NCI-H2227 (cell line): ENCODE results near the gene STAT5B.
"Not testable (repeated sequence)": the region's sequence is repeated elsewhere in the genome, so short reads cannot be mapped to it uniquely, and the experiment has no call there.

Experiments
- DNase-seq: peaks from one replicate; lab custom pipeline; 2025; ENCODE audit not compliant: unreplicated experiment; lab: John Stamatoyannopoulos, UW

Gene STAT5B

GRCh38 chr17:42197564-42198156 lies 78.5 kb downstream of the STAT5B start:
- no peak for DNase-seq

DNA sequence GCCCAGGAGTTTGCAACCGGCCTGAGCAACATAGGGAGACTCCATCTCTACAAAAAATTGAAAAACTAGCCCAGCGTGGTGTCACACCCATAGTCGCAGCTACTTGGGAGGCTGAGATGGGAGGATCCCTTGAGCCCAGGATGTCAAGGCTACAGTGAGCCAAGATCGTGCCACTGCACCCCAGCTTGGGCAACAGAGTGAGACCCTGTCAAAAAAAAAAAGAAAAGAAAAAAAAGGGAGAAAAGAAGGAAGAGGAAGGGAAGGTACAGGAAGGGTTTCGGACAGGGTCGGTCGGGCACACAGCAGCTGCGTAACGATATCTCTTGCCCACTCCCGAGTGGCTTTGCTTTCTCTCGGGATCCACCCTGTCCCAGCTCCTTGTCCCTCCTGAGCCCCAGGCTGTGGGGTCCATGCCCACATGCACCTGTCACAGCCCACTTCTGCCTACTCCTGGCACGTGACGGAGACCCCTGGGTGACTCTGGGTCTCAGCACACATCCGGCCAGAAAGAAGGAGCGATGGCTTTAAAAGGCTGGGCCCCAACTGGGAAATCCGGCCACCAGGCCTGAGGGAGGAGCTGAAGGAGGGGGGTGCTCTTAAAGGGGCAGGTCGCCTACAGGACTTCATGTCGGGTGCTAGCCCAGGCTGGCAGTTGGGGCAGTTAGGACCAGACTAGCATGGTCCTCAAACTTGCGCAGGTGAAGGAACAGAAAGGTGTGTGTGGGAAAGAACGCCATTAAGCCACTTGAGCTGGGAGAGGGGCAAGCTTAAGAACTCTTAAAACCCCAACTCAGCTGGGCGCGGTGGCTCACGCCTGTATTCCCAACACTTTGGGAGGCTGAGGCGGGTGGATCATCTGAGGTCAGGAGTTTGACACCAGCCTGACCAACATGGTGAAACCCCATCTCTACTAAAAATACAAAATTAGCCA lies 82.0 kb downstream of the STAT5B start, which contains the start of gene GHDC:
TSS of gene GHDC (minus strand) at position 526 of the 931 bp plus-strand sequence. CDS start 913 bp downstream, outside the sequence.
- DNase-seq: peak; percentile 82

GRCh38 chr17:42193216-42193968 lies 82.8 kb downstream of the STAT5B start:
- no peak for DNase-seq

DNA sequence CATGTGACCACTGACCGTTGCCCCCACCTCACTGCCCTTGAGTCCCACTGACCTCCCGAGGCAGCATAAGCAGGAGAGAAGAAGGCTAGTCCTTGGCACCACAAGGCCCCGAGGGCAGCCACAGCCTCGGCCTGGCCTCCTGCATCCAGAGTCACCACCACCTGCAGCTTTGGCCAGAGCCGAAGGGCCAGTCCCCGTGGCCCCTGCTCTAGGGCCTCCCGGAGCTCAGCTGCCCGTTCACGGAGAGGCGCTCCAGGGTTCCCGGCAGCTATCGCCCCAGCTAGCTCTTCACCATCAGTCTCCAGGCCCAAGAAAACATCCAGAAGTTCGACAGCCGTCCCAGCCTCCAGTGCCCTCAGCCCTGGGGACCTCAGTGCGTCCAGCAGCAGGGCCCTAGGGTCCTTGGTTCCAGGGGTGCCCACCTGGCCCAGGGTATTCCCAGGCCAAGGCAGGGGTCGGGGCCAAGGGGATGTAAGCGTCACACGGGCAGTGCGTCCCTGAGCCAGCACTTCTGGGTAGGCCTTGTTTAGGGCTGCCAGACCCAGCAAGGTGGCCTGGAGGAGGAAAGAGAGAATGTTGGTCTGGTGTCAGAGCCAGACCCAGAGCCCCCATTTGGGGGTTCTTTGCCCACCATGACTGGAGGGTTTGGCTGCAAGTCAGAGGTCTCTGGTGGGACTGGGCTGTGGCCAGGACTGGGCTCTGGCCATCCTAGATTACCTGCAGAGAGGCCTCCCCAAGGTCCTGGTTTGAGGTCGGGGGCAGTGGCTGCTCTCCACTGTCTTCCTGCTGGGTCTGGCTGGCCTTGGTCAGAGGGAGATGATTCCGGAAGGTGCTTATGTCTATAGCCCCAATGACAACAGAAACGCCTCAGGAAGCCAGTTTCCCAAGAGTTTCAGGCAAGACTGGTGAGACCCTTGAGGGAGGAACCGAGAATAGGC lies 83.7 kb downstream of the STAT5B start:
- no peak for DNase-seq

GRCh38 chr17:42191275-42191608 lies 84.9 kb downstream of the STAT5B start:
- no peak for DNase-seq

DNA sequence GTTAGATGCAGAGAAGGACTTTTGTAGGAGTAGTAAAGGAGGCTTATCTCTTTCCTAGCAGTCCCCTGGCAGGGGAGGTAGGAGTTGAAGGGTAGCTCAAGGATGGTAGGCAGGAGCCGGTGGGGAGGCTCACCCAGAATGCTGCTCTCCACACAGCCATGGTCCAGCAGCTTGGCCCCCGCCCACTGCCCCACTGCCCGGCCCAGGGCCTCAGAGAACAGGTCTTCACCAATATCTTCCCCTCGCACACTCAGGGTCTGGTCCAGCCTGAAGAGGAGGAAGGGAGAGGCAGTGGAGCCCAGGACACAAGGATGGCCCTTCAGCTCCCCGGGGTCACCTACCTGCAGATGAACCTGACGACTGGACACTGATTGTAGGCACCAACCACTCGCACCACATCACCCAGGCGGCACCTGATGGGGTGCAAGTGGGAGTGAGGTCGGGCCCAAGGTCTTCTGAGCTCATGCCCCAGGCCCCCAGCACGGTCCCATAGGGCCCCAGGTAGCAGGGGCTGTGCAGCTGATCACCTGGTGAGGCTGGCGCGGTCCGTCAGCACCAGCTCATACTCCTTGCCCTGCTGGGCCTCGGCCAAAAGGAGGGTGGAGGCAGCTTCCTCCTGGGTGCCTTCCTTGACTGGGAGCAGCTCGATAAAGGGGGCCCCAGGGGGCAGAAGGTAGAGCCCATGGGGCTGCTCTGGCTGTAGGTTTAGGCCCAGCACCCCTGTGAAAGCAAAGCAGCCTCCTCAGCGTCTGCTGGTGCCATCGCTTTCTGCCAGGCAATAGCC lies 85.5 kb downstream of the STAT5B start:
- DNase-seq: no peak

- no peak for DNase-seq
These were observed 86.6 kb downstream of the STAT5B start for GRCh38 chr17:42189651-42189965.

DNA sequence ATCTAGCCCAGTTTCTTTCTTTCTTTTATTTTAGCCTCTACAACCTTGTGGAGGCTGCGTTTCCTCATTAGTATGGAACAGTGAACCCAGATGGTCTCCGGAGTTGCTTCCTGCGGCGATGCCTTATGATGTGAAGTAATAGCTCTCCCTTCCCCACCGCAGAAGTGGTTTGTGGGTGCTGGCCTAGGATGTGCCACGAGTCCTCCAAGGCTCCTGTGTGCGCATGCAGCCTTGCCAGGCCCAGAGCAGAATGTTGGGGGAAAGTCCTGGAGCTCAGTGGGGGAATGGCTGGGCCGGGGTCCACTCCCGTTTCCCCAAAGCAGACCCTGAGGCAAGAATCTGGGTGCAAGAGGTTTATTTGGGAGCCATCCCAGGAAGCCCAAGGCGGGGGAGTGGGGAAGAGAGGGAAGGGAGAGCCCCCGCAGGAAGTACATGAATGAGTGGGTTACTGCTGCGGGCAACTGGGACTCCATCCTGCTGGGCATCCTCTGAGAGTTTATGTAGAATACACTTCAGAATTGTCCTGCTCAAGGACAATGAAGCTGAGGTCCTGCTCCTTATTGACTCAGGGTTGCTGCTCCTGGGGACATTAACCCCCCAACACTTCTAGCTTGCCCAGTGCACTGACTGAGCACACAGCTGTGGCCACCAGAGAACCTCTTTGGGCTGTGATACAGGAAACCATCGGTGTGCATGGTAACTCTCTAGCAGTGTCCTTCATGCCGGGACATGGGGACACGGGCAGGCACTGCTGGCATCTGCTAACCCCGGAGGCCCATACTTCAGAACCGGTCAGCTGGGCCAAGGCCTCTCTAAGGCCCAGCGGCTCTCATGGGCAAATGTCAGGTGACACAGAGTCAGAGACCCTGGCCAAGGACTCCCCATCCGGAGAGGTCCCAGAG lies 87.2 kb downstream of the STAT5B start:
- DNase-seq: no peak

- no peak for DNase-seq
These were observed 88.4 kb downstream of the STAT5B start for GRCh38 chr17:42187833-42188232.

DNA sequence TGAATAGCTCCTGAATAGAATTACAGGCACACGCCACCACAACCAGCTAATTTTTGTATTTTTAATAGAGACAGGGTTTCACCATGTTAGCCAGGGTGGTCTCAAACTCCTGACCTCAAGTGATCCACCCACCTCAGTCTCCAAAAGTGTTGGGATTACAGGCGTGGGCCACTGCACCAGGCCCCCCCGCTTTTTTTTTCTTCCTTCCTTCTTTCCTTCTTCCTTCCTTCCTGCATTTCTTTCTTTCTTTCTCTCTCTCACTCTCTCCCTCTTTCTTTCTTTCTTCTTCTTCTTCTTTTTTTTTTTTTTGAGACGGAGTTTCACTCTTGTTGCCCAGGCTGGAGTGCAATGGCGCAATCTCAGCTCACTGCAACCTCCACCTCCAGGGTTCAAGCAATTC lies 90.0 kb downstream of the STAT5B start:
- not testable (repeated sequence) for DNase-seq

DNA sequence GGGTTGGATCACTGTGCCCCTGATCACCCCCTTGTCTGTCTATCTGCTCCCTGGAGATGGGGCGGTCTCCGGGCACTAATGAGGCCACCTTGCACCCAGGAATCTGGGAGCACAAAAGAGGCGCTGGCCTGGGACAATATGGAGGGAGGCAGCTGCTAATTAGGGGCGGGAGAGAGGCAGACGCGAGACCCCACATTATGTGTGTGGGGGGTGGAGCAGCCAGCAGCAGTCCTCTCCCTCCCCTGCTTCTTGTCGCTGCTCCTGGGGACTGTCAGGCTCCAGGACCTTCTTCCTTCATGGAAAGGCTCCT lies 90.6 kb downstream of the STAT5B start:
- DNase-seq: peak; percentile 56

- no peak for DNase-seq
These were observed 91.2 kb downstream of the STAT5B start, which contains the start of gene HCRT for GRCh38 chr17:42184713-42185620. Gene HCRT, minus strand, starts transcription at chr17:42185452. Its CDS starts 87 bp downstream, at chr17:42185365.

DNA sequence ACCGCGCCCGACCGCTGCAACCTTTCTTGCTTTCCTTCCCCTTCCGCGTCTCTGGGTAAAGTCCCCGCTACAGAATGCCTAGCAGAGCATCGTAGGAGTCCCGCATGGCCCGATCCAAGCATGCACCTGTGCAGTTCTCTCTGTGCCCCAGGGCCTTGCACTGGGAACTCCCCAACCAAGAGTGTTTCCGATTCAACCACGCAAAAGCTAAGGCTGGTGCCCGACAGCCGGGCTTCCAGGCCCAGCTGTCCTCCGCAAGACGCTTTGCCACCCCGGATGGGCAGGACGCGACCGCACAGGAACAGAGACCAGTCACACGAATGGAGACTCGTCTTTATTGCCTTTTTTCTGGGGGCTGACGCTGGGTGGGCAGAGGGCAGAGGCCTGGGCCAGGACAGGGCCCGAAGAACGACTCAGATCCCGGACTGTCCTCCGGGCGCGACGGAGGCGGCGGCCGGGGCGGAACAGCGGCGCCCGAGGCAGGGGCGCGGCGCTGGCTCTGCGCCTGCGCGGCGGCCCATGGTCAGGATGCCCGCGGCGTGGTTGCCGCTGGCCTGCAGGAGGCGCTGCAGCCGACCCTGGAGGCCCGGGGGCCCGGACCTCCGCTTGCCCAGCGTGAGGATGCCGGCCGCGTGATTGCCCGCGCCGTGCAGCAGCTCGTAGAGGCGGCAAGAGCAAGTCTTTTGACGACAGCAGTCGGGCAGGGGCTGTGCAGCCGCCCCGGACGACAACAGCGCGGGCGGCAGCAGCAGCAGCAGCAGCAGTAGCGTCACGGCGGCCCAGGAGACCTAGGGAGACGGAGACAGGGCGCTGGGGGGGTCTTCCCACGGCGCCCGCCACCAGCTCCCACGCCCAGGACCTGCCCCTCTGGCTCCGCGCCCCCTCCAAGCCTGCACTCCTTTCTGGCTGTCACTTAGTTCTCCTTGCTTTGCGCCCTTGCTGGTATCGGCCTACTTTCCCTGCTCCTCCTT lies 92.2 kb downstream of the STAT5B start:
- peak; percentile 91 for DNase-seq

GRCh38 chr17:42182927-42183734 lies 93.1 kb downstream of the STAT5B start:
- DNase-seq: no peak

DNA sequence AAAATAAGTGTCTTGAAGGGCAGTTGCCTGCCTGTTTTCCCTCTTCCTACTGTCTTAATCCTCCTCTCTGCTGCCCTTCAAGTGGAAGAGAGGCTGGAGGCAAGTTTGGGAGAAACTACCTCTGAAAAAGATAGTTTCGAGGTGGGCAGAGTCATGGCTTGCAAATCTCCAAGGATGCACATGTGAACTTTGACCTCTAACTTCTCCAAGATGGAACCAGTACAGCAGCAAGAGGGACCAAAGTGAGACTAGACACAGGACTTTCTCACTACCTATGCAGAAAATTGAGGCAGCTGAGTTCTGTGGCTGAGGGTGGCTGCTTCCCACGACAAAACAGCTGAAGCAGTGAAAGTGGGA lies 94.4 kb downstream of the STAT5B start:
- DNase-seq: no peak
